ENCODE results near the gene SRGN.

The SRGN gene

GRCh38 chr10:69142983-69143382 is 55.1 kb downstream of the SRGN start:
- DNase-seq, result no peak

- DNase-seq, result no peak
These were observed 57.4 kb downstream of the SRGN start for GRCh38 chr10:69145329-69145728.

GRCh38 chr10:69145864-69146263 is 58.0 kb downstream of the SRGN start:
- no peak for DNase-seq

GRCh38 chr10:69146759-69147158 is 58.9 kb downstream of the SRGN start:
- no peak for DNase-seq

GRCh38 chr10:69151984-69152383 is 64.1 kb downstream of the SRGN start:
- DNase-seq, result no peak

- DNase-seq, result no peak
These were observed 65.3 kb downstream of the SRGN start for GRCh38 chr10:69153227-69153626.

All from NCI-H69 (cell line).